Stimulated activated naive CD4-positive, alpha-beta T cell (primary cell): ENCODE results near the gene TPPP.

Source experiments
- DNase-seq, 6 experiments: peaks; one replicate each; lab custom pipeline; 2025; lab: John Stamatoyannopoulos, UW

Gene TPPP

GRCh38 chr5:624951-625230, 68.3 kb downstream of the TPPP start:
- no peak for DNase-seq

GRCh38 chr5:624118-624950, 68.8 kb downstream of the TPPP start:
- DNase-seq = no peak

GRCh38 chr5:623531-623930, 69.6 kb downstream of the TPPP start:
- no peak for DNase-seq

- no peak for DNase-seq
These were observed 70.1 kb downstream of the TPPP start for GRCh38 chr5:622946-623522.

GRCh38 chr5:622359-622758, 70.8 kb downstream of the TPPP start:
- no peak for DNase-seq

GRCh38 chr5:621341-621761, 71.8 kb downstream of the TPPP start:
- DNase-seq = no peak

- DNase-seq = no peak
These were observed 72.5 kb downstream of the TPPP start for GRCh38 chr5:620586-621180.

- DNase-seq = no peak
These were observed 73.0 kb downstream of the TPPP start for GRCh38 chr5:620152-620551.

GRCh38 chr5:619444-619843, 73.7 kb downstream of the TPPP start:
- no peak for DNase-seq

GRCh38 chr5:618450-618849, 74.7 kb downstream of the TPPP start:
- no peak for DNase-seq

GRCh38 chr5:617896-618295, 75.3 kb downstream of the TPPP start:
- DNase-seq = no peak

- DNase-seq = no peak
These were observed 76.6 kb downstream of the TPPP start for GRCh38 chr5:616484-617039.

- peak in 1 of 6 experiments; percentile 28 for DNase-seq
These were observed 80.4 kb downstream of the TPPP start for GRCh38 chr5:612498-613424.

GRCh38 chr5:611731-612486, 81.2 kb downstream of the TPPP start, which contains the start of gene CEP72:
CEP72 (plus strand) TSS chr5:612340; CDS start chr5:612362, 22 bp downstream.
- peak; percentile 77 to 92 (median 90) for DNase-seq

GRCh38 chr5:610744-611730, 82.1 kb downstream of the TPPP start:
- DNase-seq = peak in 1 of 6 experiments; percentile 37

GRCh38 chr5:610011-610743, 83.0 kb downstream of the TPPP start:
- DNase-seq = no peak
